ENCODE results near the gene SCFD2.

Gene SCFD2

GRCh38 chr4:52868133-52868532 lies 497.7 kb downstream of the SCFD2 start:
- no peak for DNase-seq (ENCODE audit: low spot score)
- TF ChIP-seq CTCF (IDR thresholded peaks at IDR 0.05; ENCODE audit: borderline replicate concordance, control extremely low read depth, extremely low read depth, insufficient read depth, missing control alignments) = no peak

DNA sequence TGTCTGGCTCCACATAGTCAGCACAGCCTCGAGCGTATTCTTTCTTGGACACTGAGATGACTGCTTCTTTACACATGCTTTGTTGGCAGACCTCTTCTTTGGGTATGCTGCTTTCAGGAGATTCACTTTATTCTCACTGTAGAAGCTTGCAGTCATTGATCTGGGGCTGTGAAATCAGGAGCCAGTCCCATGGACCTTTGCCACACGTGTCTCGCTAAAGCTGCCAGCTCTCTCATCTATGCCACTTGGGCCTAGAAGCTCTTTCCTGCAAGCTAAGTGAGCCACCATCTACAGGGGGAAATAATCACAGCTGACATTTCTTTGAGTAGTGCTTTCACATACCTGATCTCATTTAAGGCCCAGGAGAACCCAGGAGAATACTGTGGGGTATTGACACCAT lies 498.7 kb downstream of the SCFD2 start:
- in situ Hi-C loops (cut with MboI; ENCODE audit: low sequenced_read_pairs, unreplicated experiment) = no loop called here
- TF ChIP-seq CTCF (IDR thresholded peaks at IDR 0.05; ENCODE audit: borderline replicate concordance, control extremely low read depth, extremely low read depth, insufficient read depth, missing control alignments) = no peak
- DNase-seq (ENCODE audit: low spot score) = no peak

More at GRCh38 chr4:52868133-52868532, 497.7 kb downstream of the SCFD2 start:
- in situ Hi-C loops (cut with MboI; ENCODE audit: low sequenced_read_pairs, unreplicated experiment) = no loop called here

DNA sequence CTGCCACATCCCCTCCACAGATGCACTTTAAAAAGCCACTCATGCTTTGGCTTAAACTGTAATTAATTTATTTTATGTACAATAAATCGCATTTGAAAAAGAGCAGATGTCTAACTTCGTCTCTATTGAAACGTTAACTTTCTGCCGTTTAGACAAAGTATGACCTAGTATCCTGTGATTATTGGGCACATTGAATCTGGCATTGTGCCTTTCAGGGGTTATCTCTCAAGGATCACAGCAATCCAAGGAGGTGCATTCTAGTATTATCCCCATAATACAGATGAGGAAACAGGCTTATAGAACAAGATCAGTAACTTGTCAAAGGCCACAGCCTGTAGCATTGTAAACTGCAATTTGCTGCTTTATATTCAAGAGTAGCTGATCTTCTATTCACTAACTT lies 499.1 kb downstream of the SCFD2 start:
- in situ Hi-C loops (cut with MboI; ENCODE audit: low sequenced_read_pairs, unreplicated experiment) = no loop called here
- TF ChIP-seq CTCF (IDR thresholded peaks at IDR 0.05; ENCODE audit: borderline replicate concordance, control extremely low read depth, extremely low read depth, insufficient read depth, missing control alignments) = no peak

DNA sequence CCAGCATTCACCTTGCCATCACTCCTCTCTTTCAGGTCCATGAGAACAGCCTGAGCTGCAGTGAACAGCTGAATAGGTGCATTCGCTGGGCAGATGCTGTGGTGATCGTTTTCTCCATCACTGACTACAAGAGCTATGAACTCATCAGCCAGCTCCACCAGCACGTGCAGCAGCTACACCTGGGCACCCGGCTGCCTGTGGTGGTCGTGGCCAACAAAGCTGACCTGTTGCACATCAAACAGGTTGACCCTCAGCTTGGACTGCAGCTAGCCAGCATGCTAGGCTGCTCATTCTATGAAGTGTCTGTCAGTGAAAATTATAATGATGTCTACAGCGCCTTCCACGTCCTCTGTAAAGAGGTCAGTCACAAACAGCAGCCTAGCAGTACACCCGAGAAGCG lies 500.6 kb downstream of the SCFD2 start:
- no peak for TF ChIP-seq CTCF (IDR thresholded peaks at IDR 0.05; ENCODE audit: borderline replicate concordance, control extremely low read depth, extremely low read depth, insufficient read depth, missing control alignments)
- in situ Hi-C loops (cut with MboI; ENCODE audit: low sequenced_read_pairs, unreplicated experiment) = no loop called here
- DNase-seq (ENCODE audit: low spot score) = no peak

More for the DNA sequence above, 499.1 kb downstream of the SCFD2 start:
- no peak for DNase-seq (ENCODE audit: low spot score)

DNA sequence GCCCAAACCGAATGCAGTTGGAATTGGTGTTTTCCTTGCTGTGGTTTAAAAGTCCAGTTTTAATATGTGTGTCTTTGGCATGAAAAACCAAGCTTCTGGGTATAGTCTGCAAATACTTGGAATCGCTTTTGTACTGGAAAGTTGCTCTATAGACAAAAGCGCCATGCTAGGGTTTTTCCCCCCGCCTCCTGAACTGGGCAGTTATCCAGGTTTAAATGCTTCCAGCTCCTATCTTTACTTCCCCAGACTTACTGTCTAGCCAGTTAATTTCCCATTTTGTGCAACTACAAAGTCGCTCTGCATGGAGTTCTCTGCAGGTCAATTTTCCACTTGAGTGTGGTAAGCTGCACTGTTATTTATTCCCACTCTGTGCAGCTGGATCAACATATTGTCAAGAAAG lies 501.1 kb downstream of the SCFD2 start:
- in situ Hi-C loops (cut with MboI; ENCODE audit: low sequenced_read_pairs, unreplicated experiment) = no loop called here
- no peak for TF ChIP-seq CTCF (IDR thresholded peaks at IDR 0.05; ENCODE audit: borderline replicate concordance, control extremely low read depth, extremely low read depth, insufficient read depth, missing control alignments)
- no peak for DNase-seq (ENCODE audit: low spot score)

DNA sequence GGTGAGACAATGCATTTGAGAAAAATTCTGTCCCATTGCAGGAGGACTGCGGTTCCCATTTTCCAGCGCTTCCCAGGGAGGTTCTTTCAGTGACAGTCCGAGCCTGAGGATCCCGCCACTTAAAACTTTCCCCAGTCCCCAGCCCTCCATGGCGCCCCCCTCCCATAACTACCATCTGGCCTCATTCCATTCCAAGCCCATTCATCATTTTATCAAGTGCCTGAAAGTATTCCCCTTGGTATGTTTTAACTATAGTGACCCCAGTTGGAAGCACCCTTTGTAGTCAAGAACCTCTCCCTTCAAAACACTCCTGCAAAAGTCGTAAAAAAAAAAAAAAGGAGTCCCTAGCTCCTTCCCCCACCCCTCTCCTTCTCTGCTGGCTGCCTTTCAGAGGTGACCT lies 502.5 kb downstream of the SCFD2 start:
- TF ChIP-seq CTCF (IDR thresholded peaks at IDR 0.05; ENCODE audit: borderline replicate concordance, control extremely low read depth, extremely low read depth, insufficient read depth, missing control alignments) = no peak
- in situ Hi-C loops (cut with MboI; ENCODE audit: low sequenced_read_pairs, unreplicated experiment) = no loop called here
- no peak for DNase-seq (ENCODE audit: low spot score)

DNA sequence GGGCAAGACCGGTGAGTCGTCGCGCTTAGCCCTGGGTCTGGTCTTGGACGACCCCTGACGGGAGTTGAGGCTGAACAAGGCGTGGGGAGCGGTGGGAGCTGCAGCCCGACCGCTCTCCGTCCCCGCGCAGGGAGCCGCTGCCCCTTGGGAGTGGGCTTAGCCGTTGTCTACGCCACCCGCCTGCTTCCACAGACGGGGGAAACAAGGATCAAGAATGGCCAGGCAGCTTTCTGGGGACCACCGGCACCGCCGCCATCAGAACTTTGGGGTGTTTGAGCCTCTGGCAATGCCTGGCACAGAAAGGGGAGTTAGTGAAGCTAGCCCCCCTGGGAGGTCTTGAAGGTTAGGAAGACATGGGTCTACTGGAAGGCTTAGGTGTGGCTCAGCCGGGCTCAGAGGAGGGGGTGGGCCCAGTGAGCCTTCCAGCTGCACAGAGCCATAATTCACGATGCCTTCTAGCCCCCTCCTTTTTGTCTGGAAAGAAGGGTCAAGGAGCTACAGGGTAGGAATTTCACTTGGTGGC lies 503.2 kb downstream of the SCFD2 start:
- in situ Hi-C loops (cut with MboI; ENCODE audit: low sequenced_read_pairs, unreplicated experiment) = no loop called here
- no peak for DNase-seq (ENCODE audit: low spot score)
- TF ChIP-seq CTCF (IDR thresholded peaks at IDR 0.05; ENCODE audit: borderline replicate concordance, control extremely low read depth, extremely low read depth, insufficient read depth, missing control alignments) = no peak
